ENCODE results near the gene MAP2K5. TPM values are rescaled to one million over a fixed set of nuclear protein-coding genes. Genes with fewer than 3 reads are reported as not detected.

The MAP2K5 gene
- total RNA-seq, 3 donors from 2014 or later, result 13.0 to 14.6 (median 14.2) TPM

DNA sequence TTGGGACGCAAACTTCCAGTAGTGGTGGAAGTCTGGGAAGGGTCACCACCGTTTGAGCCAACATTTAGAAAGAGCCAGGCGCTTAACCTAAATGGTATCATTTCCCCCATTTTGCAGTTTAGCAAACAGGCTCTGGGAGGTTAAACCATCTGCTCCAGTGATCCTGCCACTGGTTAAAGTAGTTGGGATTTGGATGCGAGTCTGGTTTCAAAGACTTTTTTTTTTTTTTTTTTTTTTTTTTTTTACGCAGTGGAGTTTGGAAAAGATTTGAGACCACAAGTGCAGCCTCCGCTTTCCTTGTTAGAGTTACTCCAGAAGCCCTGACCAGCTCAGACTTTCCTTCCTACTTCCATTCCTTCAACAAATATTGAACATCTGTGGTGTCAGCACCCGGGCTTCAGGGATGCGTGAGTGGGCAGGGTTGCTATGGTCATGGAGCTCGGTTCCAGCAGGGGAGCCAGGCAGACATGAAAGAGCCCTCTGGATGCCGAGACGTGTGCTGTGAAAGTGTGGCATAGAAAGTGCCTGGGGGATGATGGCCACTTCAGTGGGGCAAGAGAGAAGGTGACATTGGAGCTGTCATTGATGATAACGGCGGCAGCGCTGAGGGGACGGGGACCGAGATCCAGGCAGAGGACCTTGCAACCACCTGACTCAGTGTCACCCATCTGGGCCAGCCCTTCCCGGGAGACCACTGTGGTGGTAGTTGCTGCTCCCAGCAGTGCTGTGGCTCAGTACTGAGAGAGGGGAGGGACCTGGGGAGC lies 298.4 kb downstream of the MAP2K5 start:
- H3K36me3 Mint-ChIP-seq (ENCODE audit: insufficient read depth), result no peaks in the 10 kb centered on the region
- no peaks in the 10 kb centered on the region for H3K9me3 Mint-ChIP-seq
- peak overlapping the region; percentile 88 for H3K4me3 Mint-ChIP-seq
- ATAC-seq, result no peak
- H3K4me1 Mint-ChIP-seq (ENCODE audit: low read depth), result peaks cover 25% of the 10 kb centered on the region
- DNase-seq, result no peak
- H3K27me3 Mint-ChIP-seq (ENCODE audit: low read depth), result peaks cover 4% of the 10 kb centered on the region

DNA sequence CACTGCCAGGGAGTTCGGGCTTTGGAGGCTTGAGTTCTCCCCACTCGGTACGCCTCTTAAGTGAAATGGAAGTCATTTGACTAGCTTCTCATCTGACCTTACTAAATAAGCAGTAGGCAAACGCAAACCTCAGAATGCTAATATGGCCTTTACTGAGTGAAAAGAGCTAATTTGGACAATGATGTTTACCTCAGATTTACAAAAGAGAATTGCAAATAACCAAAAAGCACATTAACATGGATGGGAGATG lies 298.9 kb downstream of the MAP2K5 start:
- ATAC-seq, result no peak
- Mint-ChIP-seq H3K36me3 (ENCODE audit: insufficient read depth) (no peaks in the 10 kb centered on the region), H3K4me3 (peak overlapping the region; percentile 88), H3K9me3 (no peaks in the 10 kb centered on the region), H3K4me1 (ENCODE audit: low read depth) (peaks cover 21% of the 10 kb centered on the region), H3K27me3 (ENCODE audit: low read depth) (peaks cover 2% of the 10 kb centered on the region)
- no peak for DNase-seq

DNA sequence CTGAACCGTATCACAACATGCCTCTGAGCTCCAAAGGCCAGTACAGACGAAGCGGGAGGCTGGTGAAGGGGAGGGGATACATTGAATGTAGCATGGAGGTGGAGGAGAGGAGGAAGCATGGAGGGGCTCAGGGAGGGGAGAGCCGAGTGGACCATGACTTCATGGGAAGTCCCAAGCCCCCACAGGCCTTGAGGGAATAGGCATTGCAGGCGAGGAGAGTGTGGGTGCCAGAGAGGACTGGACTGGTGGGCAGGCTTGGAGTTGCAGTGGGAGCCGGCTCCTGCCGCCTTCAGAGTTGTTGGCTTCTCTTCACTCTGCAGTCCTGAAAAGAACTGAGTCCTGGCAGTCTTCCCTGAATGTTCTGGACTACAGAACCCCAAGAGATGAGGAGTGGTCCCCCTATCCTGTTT lies 300.6 kb downstream of the MAP2K5 start:
- Mint-ChIP-seq H3K27me3 (ENCODE audit: low read depth) (no peaks in the 10 kb centered on the region), H3K9me3 (no peaks in the 10 kb centered on the region), H3K36me3 (ENCODE audit: insufficient read depth) (no peaks in the 10 kb centered on the region), H3K4me1 (ENCODE audit: low read depth) (peaks cover 19% of the 10 kb centered on the region), H3K4me3 (no peak overlapping the region)
- no peak for DNase-seq
- no peak for ATAC-seq

DNA sequence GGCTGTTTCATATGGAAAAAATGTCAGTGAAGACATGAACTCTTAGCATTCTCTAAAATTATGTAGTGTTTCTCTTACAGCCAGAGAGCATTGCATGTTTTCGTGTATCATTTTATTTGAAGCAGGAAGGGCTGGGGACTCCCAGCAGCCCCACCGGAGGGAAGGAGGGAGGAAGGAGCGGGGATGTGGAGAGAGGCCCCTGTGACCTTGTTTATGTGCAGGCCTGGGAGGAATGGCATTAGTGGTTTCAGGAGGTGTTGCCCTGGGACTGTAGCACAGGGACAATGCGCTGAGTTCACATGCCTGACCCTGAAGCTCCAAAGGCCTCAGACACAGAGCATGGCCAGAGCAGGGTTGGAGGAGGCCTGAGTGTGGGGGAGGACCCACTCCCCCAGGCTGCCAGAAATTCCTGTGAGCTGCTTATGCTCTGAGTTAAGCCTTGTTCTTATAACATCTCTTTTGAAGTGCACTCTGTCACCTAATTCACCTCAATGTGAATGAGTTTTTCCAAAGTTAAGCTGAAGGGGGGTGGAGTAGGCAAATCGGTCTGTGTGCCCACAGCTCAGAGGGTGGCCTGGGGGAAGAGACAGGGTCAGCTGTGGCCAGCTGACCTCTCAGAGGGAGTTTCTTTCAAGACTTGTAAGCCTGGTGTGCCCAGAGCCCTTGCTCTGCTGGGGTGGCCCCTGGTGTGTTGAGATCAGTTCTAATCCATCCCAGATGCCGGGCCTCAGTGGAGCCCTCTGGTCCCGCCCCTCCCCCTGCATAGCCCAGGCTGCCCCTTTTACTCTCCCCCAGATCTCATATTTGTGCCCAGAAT lies 301.3 kb downstream of the MAP2K5 start:
- H3K4me3 Mint-ChIP-seq, result no peak overlapping the region
- H3K36me3 Mint-ChIP-seq (ENCODE audit: insufficient read depth), result no peaks in the 10 kb centered on the region
- H3K4me1 Mint-ChIP-seq (ENCODE audit: low read depth), result peaks cover 14% of the 10 kb centered on the region
- no peaks in the 10 kb centered on the region for H3K27me3 Mint-ChIP-seq (ENCODE audit: low read depth)
- no peaks in the 10 kb centered on the region for H3K9me3 Mint-ChIP-seq
- ATAC-seq (no peak), DNase-seq (no peak)

DNA sequence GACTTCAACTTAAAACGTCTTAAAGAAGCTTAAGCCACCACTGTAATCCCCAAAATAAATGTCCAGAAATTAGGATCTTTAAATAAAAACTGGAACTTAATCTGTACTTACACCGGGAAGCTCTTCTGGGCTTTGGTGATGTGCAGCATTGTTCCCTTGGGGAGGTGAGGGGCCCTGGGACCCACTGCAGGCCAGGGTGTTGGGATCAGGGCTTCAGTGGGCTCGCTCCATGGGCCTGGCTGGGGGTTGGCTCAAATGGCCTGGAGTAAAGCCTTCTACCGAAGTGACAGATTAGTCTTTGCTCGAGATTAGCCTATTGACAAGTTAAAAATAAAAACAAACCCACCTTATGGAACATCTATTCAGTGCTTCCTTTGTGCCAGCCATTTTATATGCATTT lies 303.5 kb downstream of the MAP2K5 start:
- Mint-ChIP-seq H3K9me3 (no peaks in the 10 kb centered on the region), H3K4me3 (no peak overlapping the region), H3K4me1 (ENCODE audit: low read depth) (peaks cover 6% of the 10 kb centered on the region), H3K27me3 (ENCODE audit: low read depth) (peaks cover 5% of the 10 kb centered on the region), H3K36me3 (ENCODE audit: insufficient read depth) (no peaks in the 10 kb centered on the region)
- no peak for ATAC-seq
- DNase-seq, result no peak

DNA sequence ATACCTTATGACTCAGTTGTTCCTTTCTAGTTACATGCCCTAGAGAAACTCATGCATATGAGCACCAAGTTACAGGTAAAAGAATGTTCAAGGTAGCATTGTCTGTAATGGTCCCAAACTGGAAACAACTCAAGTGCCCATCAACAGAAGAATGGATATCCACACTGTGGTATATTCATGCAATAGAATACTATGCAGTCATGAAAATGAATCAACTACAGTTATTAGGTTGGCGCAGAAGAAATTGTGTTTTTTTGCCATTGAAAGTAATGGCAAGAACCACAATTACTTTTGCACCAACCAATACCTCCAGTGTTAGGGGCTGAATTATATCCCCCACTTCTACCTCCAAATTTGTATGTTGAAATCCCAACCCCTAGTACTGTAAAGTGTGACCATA lies 307.0 kb downstream of the MAP2K5 start:
- no peaks in the 10 kb centered on the region for H3K36me3 Mint-ChIP-seq (ENCODE audit: insufficient read depth)
- no peaks in the 10 kb centered on the region for H3K4me1 Mint-ChIP-seq (ENCODE audit: low read depth)
- DNase-seq, result no peak
- H3K9me3 Mint-ChIP-seq, result no peaks in the 10 kb centered on the region
- peaks cover 8% of the 10 kb centered on the region for H3K27me3 Mint-ChIP-seq (ENCODE audit: low read depth)
- no peak overlapping the region for H3K4me3 Mint-ChIP-seq
- ATAC-seq, result no peak

DNA sequence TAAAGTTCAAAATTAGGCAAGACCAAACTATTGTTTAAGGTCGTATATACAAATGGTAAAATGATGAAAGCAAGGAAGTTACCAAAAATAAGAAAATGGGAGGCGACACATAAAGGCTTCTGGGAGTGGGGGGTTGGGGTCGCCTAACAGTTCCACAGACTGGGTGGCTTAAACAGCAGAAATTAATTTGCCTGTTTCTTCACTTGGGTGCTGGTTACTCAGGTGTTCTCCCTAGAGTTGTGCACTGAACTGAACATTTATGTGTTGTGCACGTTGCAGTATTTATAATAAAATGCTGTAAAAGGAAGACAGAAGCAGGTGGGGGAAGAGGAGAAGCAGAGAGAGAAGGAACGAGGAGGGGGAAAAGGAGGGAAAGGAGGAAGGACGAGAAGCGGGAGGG lies 307.8 kb downstream of the MAP2K5 start:
- H3K27me3 Mint-ChIP-seq (ENCODE audit: low read depth), result peaks cover 8% of the 10 kb centered on the region
- H3K9me3 Mint-ChIP-seq, result no peaks in the 10 kb centered on the region
- DNase-seq (no peak), ATAC-seq (no peak)
- no peak overlapping the region for H3K4me3 Mint-ChIP-seq
- no peaks in the 10 kb centered on the region for H3K4me1 Mint-ChIP-seq (ENCODE audit: low read depth)
- H3K36me3 Mint-ChIP-seq (ENCODE audit: insufficient read depth), result no peaks in the 10 kb centered on the region

DNA sequence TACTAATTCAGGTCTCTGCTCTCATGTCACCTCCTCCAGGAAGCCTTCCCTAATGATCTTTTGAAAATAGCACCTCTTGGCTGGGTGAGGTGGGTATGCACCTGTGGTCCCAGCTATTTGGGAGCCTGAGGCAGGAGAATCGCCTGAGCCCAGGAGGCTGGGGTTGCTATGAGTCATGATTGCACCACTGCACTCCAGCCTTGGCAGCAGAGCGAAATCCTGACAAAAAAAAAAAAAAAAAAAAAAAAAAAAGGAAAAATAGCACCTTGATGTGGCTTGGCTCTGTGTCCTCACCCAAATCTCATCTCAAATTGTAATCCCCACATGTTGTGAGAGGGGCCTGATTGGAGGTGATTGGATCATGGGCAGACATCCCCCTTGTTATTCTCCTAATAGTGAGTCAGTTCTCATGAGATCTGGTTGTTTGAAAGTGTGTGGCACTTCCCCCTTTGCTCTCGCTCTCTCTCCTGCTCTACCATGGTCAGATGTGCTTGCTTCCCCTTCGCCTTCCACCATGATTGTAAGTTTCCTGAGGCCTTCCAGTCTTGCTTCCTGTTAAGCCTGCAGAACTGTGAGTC lies 308.6 kb downstream of the MAP2K5 start:
- Mint-ChIP-seq H3K4me1 (ENCODE audit: low read depth) (peaks cover 2% of the 10 kb centered on the region), H3K36me3 (ENCODE audit: insufficient read depth) (no peaks in the 10 kb centered on the region), H3K27me3 (ENCODE audit: low read depth) (peaks cover 8% of the 10 kb centered on the region), H3K4me3 (no peak overlapping the region), H3K9me3 (no peaks in the 10 kb centered on the region)
- ATAC-seq, result no peak
- no peak for DNase-seq

DNA sequence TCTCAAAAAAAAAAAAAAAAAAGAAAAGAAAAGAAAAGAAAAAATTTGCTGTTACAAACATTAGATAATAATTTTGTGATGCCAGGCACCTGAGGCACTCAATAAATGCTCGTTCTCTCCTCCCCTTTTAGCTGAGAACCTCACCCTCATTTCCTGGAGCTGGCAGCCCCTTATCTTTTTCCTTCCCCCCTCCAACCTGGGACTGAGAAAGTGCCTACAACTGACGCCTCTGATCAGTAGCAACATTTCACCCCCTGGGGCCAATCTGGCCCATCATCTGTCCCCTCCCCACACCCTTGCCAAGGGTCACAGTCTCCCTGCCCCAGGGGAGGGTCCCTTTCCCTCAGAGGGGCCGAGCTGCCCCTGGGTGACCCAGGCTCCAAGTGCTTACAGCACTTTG lies 309.9 kb downstream of the MAP2K5 start:
- no peak for DNase-seq
- Mint-ChIP-seq H3K4me1 (ENCODE audit: low read depth) (peaks cover 4% of the 10 kb centered on the region), H3K27me3 (ENCODE audit: low read depth) (peaks cover 8% of the 10 kb centered on the region), H3K36me3 (ENCODE audit: insufficient read depth) (no peaks in the 10 kb centered on the region), H3K4me3 (no peak overlapping the region), H3K9me3 (no peaks in the 10 kb centered on the region)
- no peak for ATAC-seq

DNA sequence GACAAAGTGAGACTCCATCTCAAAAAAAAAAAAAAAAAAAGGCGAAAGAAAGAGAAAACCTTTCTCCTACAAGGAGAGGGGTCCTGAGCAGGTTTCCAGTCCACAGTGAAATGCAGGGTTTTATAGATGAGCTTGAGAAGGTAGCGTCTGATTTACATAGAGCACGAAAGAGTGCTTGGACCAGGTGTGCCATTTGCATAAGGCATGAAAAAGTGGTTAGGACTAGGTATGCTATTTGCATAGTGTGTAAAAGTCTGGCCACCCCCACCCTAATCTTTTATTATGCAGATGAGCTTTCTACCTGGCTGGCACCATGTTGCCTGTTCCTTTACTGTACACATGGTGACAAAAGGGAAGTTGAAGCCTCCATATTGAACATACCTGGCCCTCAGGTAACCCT lies 311.0 kb downstream of the MAP2K5 start:
- Mint-ChIP-seq H3K4me1 (ENCODE audit: low read depth) (peaks cover 4% of the 10 kb centered on the region), H3K9me3 (no peaks in the 10 kb centered on the region), H3K4me3 (no peak overlapping the region), H3K36me3 (ENCODE audit: insufficient read depth) (no peaks in the 10 kb centered on the region), H3K27me3 (ENCODE audit: low read depth) (peaks cover 8% of the 10 kb centered on the region)
- DNase-seq, result no peak
- no peak for ATAC-seq

DNA sequence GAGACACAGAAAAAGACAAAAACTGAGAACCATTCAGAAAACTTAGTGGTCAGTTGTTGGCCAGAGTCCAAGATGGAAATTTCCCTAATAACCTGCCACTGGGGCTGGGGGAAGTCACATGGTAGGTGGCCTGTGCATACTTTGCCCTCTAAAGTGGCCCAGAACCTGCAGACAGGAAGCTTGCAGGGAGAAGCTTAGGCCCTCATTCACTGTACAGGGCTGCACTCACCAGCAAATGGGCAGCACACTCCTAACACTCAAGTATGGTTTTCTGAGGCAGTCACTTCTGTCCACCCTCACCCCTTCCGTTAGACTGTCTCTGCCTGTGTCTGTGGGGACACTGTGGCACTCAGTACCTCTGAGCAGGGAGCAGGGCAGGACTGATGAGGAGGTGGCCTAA lies 311.9 kb downstream of the MAP2K5 start:
- peaks cover 10% of the 10 kb centered on the region for H3K27me3 Mint-ChIP-seq (ENCODE audit: low read depth)
- H3K4me1 Mint-ChIP-seq (ENCODE audit: low read depth), result peaks cover 4% of the 10 kb centered on the region
- no peaks in the 10 kb centered on the region for H3K36me3 Mint-ChIP-seq (ENCODE audit: insufficient read depth)
- H3K9me3 Mint-ChIP-seq, result no peaks in the 10 kb centered on the region
- no peak overlapping the region for H3K4me3 Mint-ChIP-seq
- DNase-seq, result no peak
- no peak for ATAC-seq

DNA sequence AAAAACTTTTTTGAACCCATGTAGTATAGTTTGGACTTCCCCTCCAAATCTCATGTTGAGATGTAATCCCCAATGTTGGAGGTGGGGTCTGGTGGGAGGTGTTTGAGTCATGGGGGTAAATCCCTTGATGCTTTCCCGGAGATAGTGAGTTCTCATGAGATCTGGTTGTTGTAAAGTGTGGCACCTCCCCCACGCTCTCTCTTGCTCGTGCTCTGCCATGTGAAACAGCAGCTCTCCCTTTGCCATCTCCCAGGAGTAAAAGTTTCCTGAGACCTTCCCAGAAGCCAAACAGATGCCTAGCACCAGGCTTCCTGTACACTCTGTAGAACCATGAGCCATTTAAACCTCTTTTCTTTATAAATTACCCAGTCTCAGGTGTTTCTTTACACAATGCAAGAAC lies 313.3 kb downstream of the MAP2K5 start:
- DNase-seq (no peak), ATAC-seq (peak in 1 of 2 donors; percentile 48)
- H3K27me3 Mint-ChIP-seq (ENCODE audit: low read depth), result peaks cover 7% of the 10 kb centered on the region
- no peak overlapping the region for H3K4me3 Mint-ChIP-seq
- peaks cover 4% of the 10 kb centered on the region for H3K4me1 Mint-ChIP-seq (ENCODE audit: low read depth)
- no peaks in the 10 kb centered on the region for H3K9me3 Mint-ChIP-seq
- no peaks in the 10 kb centered on the region for H3K36me3 Mint-ChIP-seq (ENCODE audit: insufficient read depth)
